Tibial nerve (tissue), 4 donors: ENCODE measurements around the gene GALNT18.

Experiments used
- CTCF ChIP-seq, 5 experiments: fragments of 200-600 bp in 3 of 5; fragments of 450-650 bp in 2 of 5; sonication (generic) in 3 of 5; IDR thresholded peaks; one replicate each; pipeline ENCODE4 v1.5.1; 2016 to 2019; ENCODE audit warnings: antibody characterized with exemption in 5 of 5, mild to moderate bottlenecking in 3 of 5, moderate library complexity in 2 of 5
- EP300 ChIP-seq, 2 donors: sonication (generic); formaldehyde crosslinking; IDR thresholded peaks; one replicate each; pipeline ENCODE4 v1.6.1; 2017; ENCODE audit warnings: antibody characterized with exemption in 2 of 2, mild to moderate bottlenecking in 1 of 2
- POLR2A ChIP-seq, 2 donors: fragments of 450-650 bp; IDR thresholded peaks; one replicate each; pipeline ENCODE4 v1.6.1; 2017; ENCODE audit warnings: antibody characterized with exemption in 2 of 2, mild to moderate bottlenecking in 2 of 2, moderate library complexity in 2 of 2

DNA sequence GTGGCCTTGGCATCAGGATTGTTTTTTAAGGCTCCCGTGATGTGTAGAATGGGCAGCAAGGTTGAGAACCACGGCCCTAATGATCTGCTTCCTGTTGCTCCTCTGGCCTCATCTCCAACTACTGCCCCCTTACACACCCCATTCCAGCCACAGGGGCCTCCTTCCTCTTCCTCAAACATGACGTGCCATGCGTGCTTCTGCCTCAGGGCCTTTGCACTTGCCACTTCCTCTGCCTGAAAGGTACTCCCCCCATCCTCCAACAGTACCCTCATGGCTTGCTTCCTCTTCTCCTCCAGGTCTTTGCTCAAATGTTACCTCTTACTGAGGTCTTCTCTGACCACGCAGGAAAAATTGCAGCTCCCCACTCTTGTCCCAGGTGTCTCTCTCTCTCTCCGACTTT, 174.8 kb downstream of the GALNT18 start:
- no peak for TF ChIP-seq CTCF (IDR thresholded peaks at IDR 0.05)
- TF ChIP-seq EP300 (IDR thresholded peaks at IDR 0.05): no peak
- no peak for TF ChIP-seq POLR2A (IDR thresholded peaks at IDR 0.05)
